WTC11 (cell line): Measurements from ENCODE around the gene FMNL1. TPM values are rescaled to one million over a fixed set of nuclear protein-coding genes. Genes with fewer than 3 reads are reported as not detected.

Experiments
- ATAC-seq: fragments of 200-7000 bp; cut with Tn5 transposase; 2 replicates; pipeline ENCODE4 v1.10.0; 2021; ENCODE audit warnings: mild to moderate bottlenecking, moderate library complexity
- CTCF ChIA-PET: fragments of 300-600 bp; sonication (Branson Sonifier 250); formaldehyde crosslinking; loops from one replicate; lab custom pipeline; 2021; ENCODE audit warnings: antibody characterized with exemption; lab: Charles Lee
- POLR2A ChIA-PET: fragments of 350-600 bp; sonication (Branson Sonifier 250); formaldehyde crosslinking; loops from one replicate; lab custom pipeline; 2021; ENCODE audit warnings: antibody characterized with exemption; lab: Charles Lee
- DNase-seq: peaks from one replicate; pipeline ENCODE4 v3.0.0; 2021; ENCODE audit warnings: low spot score
- H3K27ac Mint-ChIP-seq: 2 replicates; pipeline ENCODE4 v1.8.0; 2021; ENCODE audit warnings: mixed read lengths
- H3K27me3 Mint-ChIP-seq: 2 replicates; pipeline ENCODE4 v1.8.0; 2021; ENCODE audit warnings: low read depth, mild to moderate bottlenecking, moderate library complexity, mixed read lengths
- H3K36me3 Mint-ChIP-seq: 2 replicates; pipeline ENCODE4 v1.8.0; 2021; ENCODE audit warnings: mixed read lengths
- H3K4me1 Mint-ChIP-seq: 2 replicates; pipeline ENCODE4 v1.8.0; 2022; ENCODE audit warnings: mixed read lengths
- H3K4me3 Mint-ChIP-seq: 2 replicates; pipeline ENCODE4 v1.8.0; 2021; ENCODE audit warnings: mild to moderate bottlenecking, moderate library complexity, mixed read lengths
- H3K9me3 Mint-ChIP-seq: 2 replicates; pipeline ENCODE4 v1.8.0; 2021; ENCODE audit warnings: mixed read lengths
- FOXJ3 ChIP-seq: sonication (generic); formaldehyde crosslinking; IDR thresholded peaks from 2 replicates; pipeline ENCODE4 v1.9.0; 2021; ENCODE audit warnings: missing genetic modification reagents, mild to moderate bottlenecking, borderline replicate concordance
- FOXP1 ChIP-seq: sonication (generic); formaldehyde crosslinking; IDR thresholded peaks from 2 replicates; pipeline ENCODE4 v1.8.0; 2022; ENCODE audit warnings: missing genetic modification reagents, mild to moderate bottlenecking, moderate library complexity, borderline replicate concordance
- GABPB1 ChIP-seq: sonication (generic); formaldehyde crosslinking; IDR thresholded peaks from 2 replicates; pipeline ENCODE4 v1.8.1; 2023; ENCODE audit warnings: mild to moderate bottlenecking, missing genetic modification reagents
- GRHL2 ChIP-seq: fragments of 250-450 bp; sonication (Bioruptor Pico); IDR thresholded peaks from 2 replicates; pipeline ENCODE4 v1.8.0; 2022; ENCODE audit warnings: mild to moderate bottlenecking, moderate library complexity; ENCODE audit not compliant: insufficient replicate concordance, severe bottlenecking
- MXD4 ChIP-seq: fragments of 250-450 bp; sonication (Bioruptor Pico); IDR thresholded peaks from 2 replicates; pipeline ENCODE4 v1.8.0; 2021; ENCODE audit warnings: mild to moderate bottlenecking, moderate library complexity, borderline replicate concordance
- NR1H2 ChIP-seq: sonication (generic); formaldehyde crosslinking; IDR thresholded peaks from 2 replicates; pipeline ENCODE4 v1.9.0; 2021; ENCODE audit warnings: mild to moderate bottlenecking, moderate library complexity, missing genetic modification reagents
- RORB ChIP-seq: fragments of 250-450 bp; sonication (Bioruptor Pico); IDR thresholded peaks from 2 replicates; pipeline ENCODE4 v1.9.0; 2021; ENCODE audit warnings: mild to moderate bottlenecking
- TCF7 ChIP-seq: sonication (generic); formaldehyde crosslinking; IDR thresholded peaks from 2 replicates; pipeline ENCODE4 v1.8.0; 2022; ENCODE audit warnings: mild to moderate bottlenecking, low read depth, missing genetic modification reagents, moderate library complexity
- ZNF219 ChIP-seq: sonication (generic); formaldehyde crosslinking; IDR thresholded peaks from 2 replicates; pipeline ENCODE4 v1.8.0; 2023; ENCODE audit warnings: missing genetic modification reagents, mild to moderate bottlenecking, borderline replicate concordance
- total RNA-seq: library from RNA; stranded (reverse); gene quantifications from 3 replicates; pipeline ENCODE4 v1.2.3, GENCODE V29; 2021
- TF ChIP-seq, protein P1 (sequence below): sonication (generic); formaldehyde crosslinking; IDR thresholded peaks from 2 replicates; pipeline ENCODE4 v1.8.0; 2022; ENCODE audit warnings: mild to moderate bottlenecking, missing genetic modification reagents
- TF ChIP-seq, protein P2 (sequence below): fragments of 200-600 bp; IDR thresholded peaks from 2 replicates; pipeline ENCODE4 v1.8.0; 2022; ENCODE audit warnings: antibody characterized with exemption
- TF ChIP-seq, protein P3 (sequence below): sonication (generic); formaldehyde crosslinking; IDR thresholded peaks from 2 replicates; pipeline ENCODE4 v1.8.1; 2022; ENCODE audit warnings: low read depth, mild to moderate bottlenecking, moderate library complexity, missing genetic modification reagents, borderline replicate concordance
- TF ChIP-seq, protein P4 (sequence below): sonication (generic); formaldehyde crosslinking; IDR thresholded peaks from 2 replicates; pipeline ENCODE4 v1.8.1; 2023; ENCODE audit warnings: mild to moderate bottlenecking, missing genetic modification reagents, moderate library complexity
- TF ChIP-seq, protein P5 (sequence below): sonication (generic); formaldehyde crosslinking; IDR thresholded peaks from 2 replicates; pipeline ENCODE4 v1.8.0; 2022; ENCODE audit warnings: mild to moderate bottlenecking, missing genetic modification reagents
- TF ChIP-seq, protein P6 (sequence below): sonication (generic); formaldehyde crosslinking; IDR thresholded peaks from 2 replicates; pipeline ENCODE4 v1.8.1; 2022; ENCODE audit warnings: mild to moderate bottlenecking, missing genetic modification reagents, moderate library complexity, borderline replicate concordance
- TF ChIP-seq, protein P7 (sequence below): fragments of 250-450 bp; sonication (Bioruptor Pico); IDR thresholded peaks from 2 replicates; pipeline ENCODE4 v1.8.0; 2021; ENCODE audit warnings: mild to moderate bottlenecking
- TF ChIP-seq, protein P8 (sequence below): sonication (generic); formaldehyde crosslinking; IDR thresholded peaks from 2 replicates; pipeline ENCODE4 v1.8.0; 2023; ENCODE audit warnings: missing genetic modification reagents, mild to moderate bottlenecking, borderline replicate concordance
- TF ChIP-seq, protein P9 (sequence below): sonication (generic); formaldehyde crosslinking; IDR thresholded peaks from 2 replicates; pipeline ENCODE4 v1.8.0; 2022; ENCODE audit warnings: mild to moderate bottlenecking, missing genetic modification reagents

Gene FMNL1
- total RNA-seq, 1 experiment from 2014 or later: 5.3 TPM

DNA sequence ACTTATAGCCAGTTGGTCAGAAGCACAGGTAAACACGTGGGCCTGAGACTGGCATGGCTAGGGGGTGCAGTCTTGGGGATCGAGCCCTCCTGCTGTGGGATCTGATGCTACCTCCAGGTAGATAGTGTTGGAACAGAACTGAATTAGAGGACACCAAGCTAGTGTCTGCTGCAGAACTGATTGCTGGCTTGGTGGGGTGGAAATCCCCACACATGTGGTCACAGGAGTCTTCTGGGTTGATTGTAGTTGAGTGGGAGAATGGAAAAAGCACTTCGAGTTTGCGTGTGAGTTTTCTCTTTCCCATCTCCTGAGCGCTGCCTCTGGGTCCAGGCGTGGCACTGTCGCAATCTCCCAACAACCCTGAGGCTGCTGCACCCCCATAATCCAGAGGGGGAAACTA lies 48.2 kb downstream of the FMNL1 start:
- ChIA-PET CTCF (interaction anchor here (1.7 to 4.8 kb wide), 7 partner anchors 14 to 122 kb away, joined by 12 to 32 read pairs (median 23); no protein-coding TSS in a partner anchor), POLR2A (no interaction called here)
- Mint-ChIP-seq H3K27me3 (no peaks in the 10 kb centered on the region), H3K36me3 (peaks cover 11% of the 10 kb centered on the region; the same call in 1 of the 2 replicates), H3K27ac (no peak overlapping the region), H3K4me3 (no peak overlapping the region), H3K4me1 (peaks cover 8% of the 10 kb centered on the region), H3K9me3 (no peaks in the 10 kb centered on the region)
- ATAC-seq (no peak), DNase-seq (no peak)
- TF ChIP-seq GABPB1 (CRISPR knock-in tag) (no peak), FOXJ3 (CRISPR knock-in tag) (no peak), GRHL2 (no peak), RORB (CRISPR knock-in tag) (no peak), TCF7 (CRISPR knock-in tag) (no peak), NR1H2 (no peak), ZNF219 (CRISPR knock-in tag) (no peak), FOXP1 (no peak), MXD4 (CRISPR knock-in tag) (no peak)
- TF ChIP-seq, protein P1, sequence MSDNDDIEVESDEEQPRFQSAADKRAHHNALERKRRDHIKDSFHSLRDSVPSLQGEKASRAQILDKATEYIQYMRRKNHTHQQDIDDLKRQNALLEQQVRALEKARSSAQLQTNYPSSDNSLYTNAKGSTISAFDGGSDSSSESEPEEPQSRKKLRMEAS (CRISPR knock-in tag): no peak
- TF ChIP-seq, protein P2, sequence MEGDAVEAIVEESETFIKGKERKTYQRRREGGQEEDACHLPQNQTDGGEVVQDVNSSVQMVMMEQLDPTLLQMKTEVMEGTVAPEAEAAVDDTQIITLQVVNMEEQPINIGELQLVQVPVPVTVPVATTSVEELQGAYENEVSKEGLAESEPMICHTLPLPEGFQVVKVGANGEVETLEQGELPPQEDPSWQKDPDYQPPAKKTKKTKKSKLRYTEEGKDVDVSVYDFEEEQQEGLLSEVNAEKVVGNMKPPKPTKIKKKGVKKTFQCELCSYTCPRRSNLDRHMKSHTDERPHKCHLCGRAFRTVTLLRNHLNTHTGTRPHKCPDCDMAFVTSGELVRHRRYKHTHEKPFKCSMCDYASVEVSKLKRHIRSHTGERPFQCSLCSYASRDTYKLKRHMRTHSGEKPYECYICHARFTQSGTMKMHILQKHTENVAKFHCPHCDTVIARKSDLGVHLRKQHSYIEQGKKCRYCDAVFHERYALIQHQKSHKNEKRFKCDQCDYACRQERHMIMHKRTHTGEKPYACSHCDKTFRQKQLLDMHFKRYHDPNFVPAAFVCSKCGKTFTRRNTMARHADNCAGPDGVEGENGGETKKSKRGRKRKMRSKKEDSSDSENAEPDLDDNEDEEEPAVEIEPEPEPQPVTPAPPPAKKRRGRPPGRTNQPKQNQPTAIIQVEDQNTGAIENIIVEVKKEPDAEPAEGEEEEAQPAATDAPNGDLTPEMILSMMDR: no peak
- TF ChIP-seq, protein P3, sequence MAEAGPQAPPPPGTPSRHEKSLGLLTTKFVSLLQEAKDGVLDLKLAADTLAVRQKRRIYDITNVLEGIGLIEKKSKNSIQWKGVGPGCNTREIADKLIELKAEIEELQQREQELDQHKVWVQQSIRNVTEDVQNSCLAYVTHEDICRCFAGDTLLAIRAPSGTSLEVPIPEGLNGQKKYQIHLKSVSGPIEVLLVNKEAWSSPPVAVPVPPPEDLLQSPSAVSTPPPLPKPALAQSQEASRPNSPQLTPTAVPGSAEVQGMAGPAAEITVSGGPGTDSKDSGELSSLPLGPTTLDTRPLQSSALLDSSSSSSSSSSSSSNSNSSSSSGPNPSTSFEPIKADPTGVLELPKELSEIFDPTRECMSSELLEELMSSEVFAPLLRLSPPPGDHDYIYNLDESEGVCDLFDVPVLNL: no peak
- TF ChIP-seq, protein P4, sequence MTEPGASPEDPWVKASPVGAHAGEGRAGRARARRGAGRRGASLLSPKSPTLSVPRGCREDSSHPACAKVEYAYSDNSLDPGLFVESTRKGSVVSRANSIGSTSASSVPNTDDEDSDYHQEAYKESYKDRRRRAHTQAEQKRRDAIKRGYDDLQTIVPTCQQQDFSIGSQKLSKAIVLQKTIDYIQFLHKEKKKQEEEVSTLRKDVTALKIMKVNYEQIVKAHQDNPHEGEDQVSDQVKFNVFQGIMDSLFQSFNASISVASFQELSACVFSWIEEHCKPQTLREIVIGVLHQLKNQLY (CRISPR knock-in tag): no peak
- TF ChIP-seq, protein P5, sequence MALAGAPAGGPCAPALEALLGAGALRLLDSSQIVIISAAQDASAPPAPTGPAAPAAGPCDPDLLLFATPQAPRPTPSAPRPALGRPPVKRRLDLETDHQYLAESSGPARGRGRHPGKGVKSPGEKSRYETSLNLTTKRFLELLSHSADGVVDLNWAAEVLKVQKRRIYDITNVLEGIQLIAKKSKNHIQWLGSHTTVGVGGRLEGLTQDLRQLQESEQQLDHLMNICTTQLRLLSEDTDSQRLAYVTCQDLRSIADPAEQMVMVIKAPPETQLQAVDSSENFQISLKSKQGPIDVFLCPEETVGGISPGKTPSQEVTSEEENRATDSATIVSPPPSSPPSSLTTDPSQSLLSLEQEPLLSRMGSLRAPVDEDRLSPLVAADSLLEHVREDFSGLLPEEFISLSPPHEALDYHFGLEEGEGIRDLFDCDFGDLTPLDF: no peak
- TF ChIP-seq, protein P6, sequence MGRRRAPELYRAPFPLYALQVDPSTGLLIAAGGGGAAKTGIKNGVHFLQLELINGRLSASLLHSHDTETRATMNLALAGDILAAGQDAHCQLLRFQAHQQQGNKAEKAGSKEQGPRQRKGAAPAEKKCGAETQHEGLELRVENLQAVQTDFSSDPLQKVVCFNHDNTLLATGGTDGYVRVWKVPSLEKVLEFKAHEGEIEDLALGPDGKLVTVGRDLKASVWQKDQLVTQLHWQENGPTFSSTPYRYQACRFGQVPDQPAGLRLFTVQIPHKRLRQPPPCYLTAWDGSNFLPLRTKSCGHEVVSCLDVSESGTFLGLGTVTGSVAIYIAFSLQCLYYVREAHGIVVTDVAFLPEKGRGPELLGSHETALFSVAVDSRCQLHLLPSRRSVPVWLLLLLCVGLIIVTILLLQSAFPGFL: no peak
- TF ChIP-seq, protein P7, sequence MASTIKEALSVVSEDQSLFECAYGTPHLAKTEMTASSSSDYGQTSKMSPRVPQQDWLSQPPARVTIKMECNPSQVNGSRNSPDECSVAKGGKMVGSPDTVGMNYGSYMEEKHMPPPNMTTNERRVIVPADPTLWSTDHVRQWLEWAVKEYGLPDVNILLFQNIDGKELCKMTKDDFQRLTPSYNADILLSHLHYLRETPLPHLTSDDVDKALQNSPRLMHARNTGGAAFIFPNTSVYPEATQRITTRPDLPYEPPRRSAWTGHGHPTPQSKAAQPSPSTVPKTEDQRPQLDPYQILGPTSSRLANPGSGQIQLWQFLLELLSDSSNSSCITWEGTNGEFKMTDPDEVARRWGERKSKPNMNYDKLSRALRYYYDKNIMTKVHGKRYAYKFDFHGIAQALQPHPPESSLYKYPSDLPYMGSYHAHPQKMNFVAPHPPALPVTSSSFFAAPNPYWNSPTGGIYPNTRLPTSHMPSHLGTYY (CRISPR knock-in tag): no peak
- TF ChIP-seq, protein P8, sequence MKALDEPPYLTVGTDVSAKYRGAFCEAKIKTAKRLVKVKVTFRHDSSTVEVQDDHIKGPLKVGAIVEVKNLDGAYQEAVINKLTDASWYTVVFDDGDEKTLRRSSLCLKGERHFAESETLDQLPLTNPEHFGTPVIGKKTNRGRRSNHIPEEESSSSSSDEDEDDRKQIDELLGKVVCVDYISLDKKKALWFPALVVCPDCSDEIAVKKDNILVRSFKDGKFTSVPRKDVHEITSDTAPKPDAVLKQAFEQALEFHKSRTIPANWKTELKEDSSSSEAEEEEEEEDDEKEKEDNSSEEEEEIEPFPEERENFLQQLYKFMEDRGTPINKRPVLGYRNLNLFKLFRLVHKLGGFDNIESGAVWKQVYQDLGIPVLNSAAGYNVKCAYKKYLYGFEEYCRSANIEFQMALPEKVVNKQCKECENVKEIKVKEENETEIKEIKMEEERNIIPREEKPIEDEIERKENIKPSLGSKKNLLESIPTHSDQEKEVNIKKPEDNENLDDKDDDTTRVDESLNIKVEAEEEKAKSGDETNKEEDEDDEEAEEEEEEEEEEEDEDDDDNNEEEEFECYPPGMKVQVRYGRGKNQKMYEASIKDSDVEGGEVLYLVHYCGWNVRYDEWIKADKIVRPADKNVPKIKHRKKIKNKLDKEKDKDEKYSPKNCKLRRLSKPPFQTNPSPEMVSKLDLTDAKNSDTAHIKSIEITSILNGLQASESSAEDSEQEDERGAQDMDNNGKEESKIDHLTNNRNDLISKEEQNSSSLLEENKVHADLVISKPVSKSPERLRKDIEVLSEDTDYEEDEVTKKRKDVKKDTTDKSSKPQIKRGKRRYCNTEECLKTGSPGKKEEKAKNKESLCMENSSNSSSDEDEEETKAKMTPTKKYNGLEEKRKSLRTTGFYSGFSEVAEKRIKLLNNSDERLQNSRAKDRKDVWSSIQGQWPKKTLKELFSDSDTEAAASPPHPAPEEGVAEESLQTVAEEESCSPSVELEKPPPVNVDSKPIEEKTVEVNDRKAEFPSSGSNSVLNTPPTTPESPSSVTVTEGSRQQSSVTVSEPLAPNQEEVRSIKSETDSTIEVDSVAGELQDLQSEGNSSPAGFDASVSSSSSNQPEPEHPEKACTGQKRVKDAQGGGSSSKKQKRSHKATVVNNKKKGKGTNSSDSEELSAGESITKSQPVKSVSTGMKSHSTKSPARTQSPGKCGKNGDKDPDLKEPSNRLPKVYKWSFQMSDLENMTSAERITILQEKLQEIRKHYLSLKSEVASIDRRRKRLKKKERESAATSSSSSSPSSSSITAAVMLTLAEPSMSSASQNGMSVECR (CRISPR knock-in tag): no peak
- TF ChIP-seq, protein P9, sequence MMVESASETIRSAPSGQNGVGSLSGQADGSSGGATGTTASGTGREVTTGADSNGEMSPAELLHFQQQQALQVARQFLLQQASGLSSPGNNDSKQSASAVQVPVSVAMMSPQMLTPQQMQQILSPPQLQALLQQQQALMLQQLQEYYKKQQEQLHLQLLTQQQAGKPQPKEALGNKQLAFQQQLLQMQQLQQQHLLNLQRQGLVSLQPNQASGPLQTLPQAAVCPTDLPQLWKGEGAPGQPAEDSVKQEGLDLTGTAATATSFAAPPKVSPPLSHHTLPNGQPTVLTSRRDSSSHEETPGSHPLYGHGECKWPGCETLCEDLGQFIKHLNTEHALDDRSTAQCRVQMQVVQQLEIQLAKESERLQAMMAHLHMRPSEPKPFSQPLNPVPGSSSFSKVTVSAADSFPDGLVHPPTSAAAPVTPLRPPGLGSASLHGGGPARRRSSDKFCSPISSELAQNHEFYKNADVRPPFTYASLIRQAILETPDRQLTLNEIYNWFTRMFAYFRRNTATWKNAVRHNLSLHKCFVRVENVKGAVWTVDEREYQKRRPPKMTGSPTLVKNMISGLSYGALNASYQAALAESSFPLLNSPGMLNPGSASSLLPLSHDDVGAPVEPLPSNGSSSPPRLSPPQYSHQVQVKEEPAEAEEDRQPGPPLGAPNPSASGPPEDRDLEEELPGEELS (CRISPR knock-in tag): no peak
